HEK293T (cell line): ENCODE measurements around the gene PLOD3.

Experiments used
- ARNT ChIP-seq: fragments of 450-650 bp; IDR thresholded peaks from 2 replicates; pipeline ENCODE4 v1.6.1; 2017; ENCODE audit warnings: mild to moderate bottlenecking
- BHLHE40 ChIP-seq: fragments of 450-650 bp; IDR thresholded peaks from 2 replicates; pipeline ENCODE4 v1.6.1; 2016; ENCODE audit warnings: mild to moderate bottlenecking, moderate library complexity, borderline replicate concordance
- CTBP1 ChIP-seq: fragments of 450-650 bp; IDR thresholded peaks from 2 replicates; pipeline ENCODE4 v1.6.1; 2016; ENCODE audit warnings: borderline replicate concordance
- ELF4 ChIP-seq: fragments of 450-650 bp; IDR thresholded peaks from 2 replicates; pipeline ENCODE4 v1.6.1; 2017; ENCODE audit warnings: antibody characterized with exemption
- FOXK2 ChIP-seq: fragments of 450-650 bp; IDR thresholded peaks from 2 replicates; pipeline ENCODE4 v1.6.1; 2016; ENCODE audit warnings: mild to moderate bottlenecking
- FOXM1 ChIP-seq: fragments of 450-650 bp; IDR thresholded peaks from 2 replicates; pipeline ENCODE4 v1.6.1; 2017; ENCODE audit warnings: mild to moderate bottlenecking, borderline replicate concordance
- NFRKB ChIP-seq: fragments of 450-650 bp; IDR thresholded peaks from 2 replicates; pipeline ENCODE4 v1.6.1; 2016; ENCODE audit warnings: mild to moderate bottlenecking, moderate library complexity

GRCh38 chr7:101189109-101189508, 28.3 kb downstream of the PLOD3 start:
- no peak for TF ChIP-seq BHLHE40
- no peak for TF ChIP-seq FOXK2
- TF ChIP-seq ELF4, result no peak
- TF ChIP-seq NFRKB, result no peak
- no peak for TF ChIP-seq FOXM1
- no peak for TF ChIP-seq ARNT
- TF ChIP-seq CTBP1, result no peak
